Measurements from ENCODE around the gene CEP152. TPM values are rescaled to one million over a fixed set of nuclear protein-coding genes. Genes with fewer than 3 reads are reported as not detected.

The CEP152 gene
- total and polyA plus RNA-seq, 4 donors = 0.30 to 9.7 (median 3.5) TPM

DNA sequence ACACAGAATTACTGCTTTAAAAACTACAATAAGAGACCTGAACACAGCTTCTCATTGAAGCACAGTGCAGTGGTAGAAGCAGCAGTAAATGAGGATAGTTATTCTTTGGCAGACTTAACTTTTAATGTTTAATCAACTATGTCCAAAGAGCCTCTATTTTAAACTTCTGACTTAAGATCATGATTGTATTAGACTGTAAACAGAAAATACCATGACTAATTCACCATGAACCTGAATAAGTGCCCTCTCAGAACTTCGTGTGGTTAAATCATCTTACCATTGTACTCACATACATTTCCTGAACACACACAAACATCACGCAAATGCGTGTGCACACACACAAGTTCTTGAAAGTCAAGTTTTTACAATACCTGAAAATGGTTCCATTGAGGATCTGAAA, 13.9 kb downstream of the CEP152 start:
- Histone ChIP-seq H3K4me3 (ENCODE audit: low read depth in 1 of 3, low read length in 3 of 3) (no peak overlapping the region), H3K36me3 (ENCODE audit: control insufficient read depth in 4 of 4, insufficient read depth in 3 of 4, low read depth in 1 of 4, low read length in 3 of 4) (no peaks in the 10 kb centered on the region), H3K27me3 (ENCODE audit: control insufficient read depth in 4 of 4, insufficient read depth in 4 of 4, low read length in 3 of 4) (no peaks in the 10 kb centered on the region), H3K27ac (ENCODE audit: low read depth in 1 of 2, low read length in 2 of 2) (peak overlapping the region in 1 of 2 donors; percentile 28), H3K9me3 (ENCODE audit: control insufficient read depth in 4 of 4, low read length in 3 of 4) (no peaks in the 10 kb centered on the region), H3K4me1 (ENCODE audit: control insufficient read depth in 4 of 4, insufficient read depth in 4 of 4, low read length in 3 of 4) (peaks cover 0 to 9% (median 4%) of the 10 kb centered on the region in 4 donors), H3K9ac (ENCODE audit: low read depth in 1 of 2, low read length in 2 of 2) (no peak overlapping the region)
- WGBS = 71% methylated on average over 3 of the region's 3 CpGs
- DNase-seq (ENCODE audit: low spot score) = no peak
- TF ChIP-seq, protein P1, sequence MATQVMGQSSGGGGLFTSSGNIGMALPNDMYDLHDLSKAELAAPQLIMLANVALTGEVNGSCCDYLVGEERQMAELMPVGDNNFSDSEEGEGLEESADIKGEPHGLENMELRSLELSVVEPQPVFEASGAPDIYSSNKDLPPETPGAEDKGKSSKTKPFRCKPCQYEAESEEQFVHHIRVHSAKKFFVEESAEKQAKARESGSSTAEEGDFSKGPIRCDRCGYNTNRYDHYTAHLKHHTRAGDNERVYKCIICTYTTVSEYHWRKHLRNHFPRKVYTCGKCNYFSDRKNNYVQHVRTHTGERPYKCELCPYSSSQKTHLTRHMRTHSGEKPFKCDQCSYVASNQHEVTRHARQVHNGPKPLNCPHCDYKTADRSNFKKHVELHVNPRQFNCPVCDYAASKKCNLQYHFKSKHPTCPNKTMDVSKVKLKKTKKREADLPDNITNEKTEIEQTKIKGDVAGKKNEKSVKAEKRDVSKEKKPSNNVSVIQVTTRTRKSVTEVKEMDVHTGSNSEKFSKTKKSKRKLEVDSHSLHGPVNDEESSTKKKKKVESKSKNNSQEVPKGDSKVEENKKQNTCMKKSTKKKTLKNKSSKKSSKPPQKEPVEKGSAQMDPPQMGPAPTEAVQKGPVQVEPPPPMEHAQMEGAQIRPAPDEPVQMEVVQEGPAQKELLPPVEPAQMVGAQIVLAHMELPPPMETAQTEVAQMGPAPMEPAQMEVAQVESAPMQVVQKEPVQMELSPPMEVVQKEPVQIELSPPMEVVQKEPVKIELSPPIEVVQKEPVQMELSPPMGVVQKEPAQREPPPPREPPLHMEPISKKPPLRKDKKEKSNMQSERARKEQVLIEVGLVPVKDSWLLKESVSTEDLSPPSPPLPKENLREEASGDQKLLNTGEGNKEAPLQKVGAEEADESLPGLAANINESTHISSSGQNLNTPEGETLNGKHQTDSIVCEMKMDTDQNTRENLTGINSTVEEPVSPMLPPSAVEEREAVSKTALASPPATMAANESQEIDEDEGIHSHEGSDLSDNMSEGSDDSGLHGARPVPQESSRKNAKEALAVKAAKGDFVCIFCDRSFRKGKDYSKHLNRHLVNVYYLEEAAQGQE (IDR thresholded peaks at IDR 0.05) = no peak
- TF ChIP-seq YY1 (IDR thresholded peaks at IDR 0.05) = peak; percentile 9

DNA sequence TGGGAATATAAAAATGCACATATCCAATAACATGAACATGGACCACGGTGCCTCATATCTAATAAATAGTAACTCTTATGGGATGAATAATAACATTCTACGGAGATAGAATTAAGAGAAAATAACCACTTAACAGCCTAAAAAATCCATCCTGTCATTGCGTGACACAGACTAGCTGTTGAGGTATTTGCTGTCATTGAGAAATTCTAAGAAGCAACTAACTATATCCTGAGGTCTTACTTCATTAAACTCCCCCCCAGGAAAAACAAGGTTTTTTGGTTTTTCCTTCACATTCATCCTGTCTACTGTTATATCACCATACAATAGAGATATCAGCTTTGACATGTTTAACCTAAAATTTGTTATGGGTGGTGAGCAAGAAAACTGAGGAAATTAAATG, 14.3 kb downstream of the CEP152 start:
- DNase-seq (ENCODE audit: low spot score) = no peak
- Histone ChIP-seq H3K27me3 (ENCODE audit: control insufficient read depth in 4 of 4, insufficient read depth in 4 of 4, low read length in 3 of 4) (no peaks in the 10 kb centered on the region), H3K4me3 (ENCODE audit: low read depth in 1 of 3, low read length in 3 of 3) (no peak overlapping the region), H3K27ac (ENCODE audit: low read depth in 1 of 2, low read length in 2 of 2) (no peak overlapping the region), H3K36me3 (ENCODE audit: control insufficient read depth in 4 of 4, insufficient read depth in 3 of 4, low read depth in 1 of 4, low read length in 3 of 4) (no peaks in the 10 kb centered on the region), H3K9me3 (ENCODE audit: control insufficient read depth in 4 of 4, low read length in 3 of 4) (no peaks in the 10 kb centered on the region), H3K4me1 (ENCODE audit: control insufficient read depth in 4 of 4, insufficient read depth in 4 of 4, low read length in 3 of 4) (peaks cover 0 to 9% (median 4%) of the 10 kb centered on the region in 4 donors), H3K9ac (ENCODE audit: low read depth in 1 of 2, low read length in 2 of 2) (no peak overlapping the region)
- WGBS = 96% methylated on average over 3 of the region's 3 CpGs
- TF ChIP-seq HNF4G (IDR thresholded peaks at IDR 0.05) = no peak
- no peak for TF ChIP-seq HNF4A (conservative IDR thresholded peaks at IDR 0.05)
- TF ChIP-seq FOXA2 (IDR thresholded peaks at IDR 0.05) = no peak
- TF ChIP-seq, protein P2, sequence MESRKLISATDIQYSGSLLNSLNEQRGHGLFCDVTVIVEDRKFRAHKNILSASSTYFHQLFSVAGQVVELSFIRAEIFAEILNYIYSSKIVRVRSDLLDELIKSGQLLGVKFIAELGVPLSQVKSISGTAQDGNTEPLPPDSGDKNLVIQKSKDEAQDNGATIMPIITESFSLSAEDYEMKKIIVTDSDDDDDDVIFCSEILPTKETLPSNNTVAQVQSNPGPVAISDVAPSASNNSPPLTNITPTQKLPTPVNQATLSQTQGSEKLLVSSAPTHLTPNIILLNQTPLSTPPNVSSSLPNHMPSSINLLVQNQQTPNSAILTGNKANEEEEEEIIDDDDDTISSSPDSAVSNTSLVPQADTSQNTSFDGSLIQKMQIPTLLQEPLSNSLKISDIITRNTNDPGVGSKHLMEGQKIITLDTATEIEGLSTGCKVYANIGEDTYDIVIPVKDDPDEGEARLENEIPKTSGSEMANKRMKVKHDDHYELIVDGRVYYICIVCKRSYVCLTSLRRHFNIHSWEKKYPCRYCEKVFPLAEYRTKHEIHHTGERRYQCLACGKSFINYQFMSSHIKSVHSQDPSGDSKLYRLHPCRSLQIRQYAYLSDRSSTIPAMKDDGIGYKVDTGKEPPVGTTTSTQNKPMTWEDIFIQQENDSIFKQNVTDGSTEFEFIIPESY (IDR thresholded peaks at IDR 0.05) = no peak
- TF ChIP-seq, protein P3, sequence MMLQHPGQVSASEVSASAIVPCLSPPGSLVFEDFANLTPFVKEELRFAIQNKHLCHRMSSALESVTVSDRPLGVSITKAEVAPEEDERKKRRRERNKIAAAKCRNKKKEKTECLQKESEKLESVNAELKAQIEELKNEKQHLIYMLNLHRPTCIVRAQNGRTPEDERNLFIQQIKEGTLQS (IDR thresholded peaks at IDR 0.05) = no peak
- TF ChIP-seq YY1 (IDR thresholded peaks at IDR 0.05) = no peak
- no peak for TF ChIP-seq TAF1 (conservative IDR thresholded peaks at IDR 0.05)
- TF ChIP-seq, protein P1 (IDR thresholded peaks at IDR 0.05) = no peak
- TF ChIP-seq, protein P4, sequence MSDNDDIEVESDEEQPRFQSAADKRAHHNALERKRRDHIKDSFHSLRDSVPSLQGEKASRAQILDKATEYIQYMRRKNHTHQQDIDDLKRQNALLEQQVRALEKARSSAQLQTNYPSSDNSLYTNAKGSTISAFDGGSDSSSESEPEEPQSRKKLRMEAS (IDR thresholded peaks at IDR 0.05) = no peak
- no peak for TF ChIP-seq NR2F2 (IDR thresholded peaks at IDR 0.05)
